ENCODE data around the gene SGF29. TPM values are rescaled to one million over a fixed set of nuclear protein-coding genes. Genes with fewer than 3 reads are reported as not detected.
"Not testable (repeated sequence)": the region's sequence is repeated elsewhere in the genome, so short reads cannot be mapped to it uniquely, and the experiment has no call there.

Gene SGF29
- total RNA-seq, 2 donors from 2014 or later = 10.7 to 22.1 TPM

DNA sequence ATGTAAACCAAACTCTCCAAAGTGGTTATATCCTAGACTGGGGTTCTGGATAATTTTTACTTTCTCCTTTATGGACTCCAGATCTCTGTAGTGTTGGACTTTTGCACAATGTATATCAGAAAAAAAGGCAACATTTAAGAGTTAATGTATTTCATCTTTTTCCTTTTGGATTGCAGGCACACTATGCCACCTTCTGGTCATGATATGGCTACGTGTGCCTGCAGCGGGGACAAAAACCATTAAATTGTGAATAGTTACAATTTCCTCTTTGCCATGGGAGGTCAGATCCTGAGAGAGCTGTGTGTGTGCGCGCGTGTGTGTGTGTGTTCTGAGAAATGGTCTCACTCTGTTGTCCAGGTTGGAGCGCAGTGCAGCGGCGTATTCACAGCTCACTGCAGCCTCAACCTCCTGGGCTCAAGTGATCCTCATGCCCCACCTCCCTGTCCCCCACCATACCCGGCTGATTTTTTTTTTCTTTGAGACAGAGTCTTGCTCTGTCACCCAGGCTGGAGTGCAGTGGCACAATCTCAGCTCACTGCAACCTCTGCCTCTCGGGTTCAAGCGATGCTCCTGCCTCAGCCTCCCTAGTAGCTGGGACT is 4.3 kb upstream of the SGF29 start:
- Mint-ChIP-seq H3K36me3 (no peaks in the 10 kb centered on the region), H3K27ac (no peak overlapping the region), H3K9me3 (no peaks in the 10 kb centered on the region)
- DNase-seq (ENCODE audit: low spot score in 2 of 2) = no peak
- ATAC-seq = no peak

DNA sequence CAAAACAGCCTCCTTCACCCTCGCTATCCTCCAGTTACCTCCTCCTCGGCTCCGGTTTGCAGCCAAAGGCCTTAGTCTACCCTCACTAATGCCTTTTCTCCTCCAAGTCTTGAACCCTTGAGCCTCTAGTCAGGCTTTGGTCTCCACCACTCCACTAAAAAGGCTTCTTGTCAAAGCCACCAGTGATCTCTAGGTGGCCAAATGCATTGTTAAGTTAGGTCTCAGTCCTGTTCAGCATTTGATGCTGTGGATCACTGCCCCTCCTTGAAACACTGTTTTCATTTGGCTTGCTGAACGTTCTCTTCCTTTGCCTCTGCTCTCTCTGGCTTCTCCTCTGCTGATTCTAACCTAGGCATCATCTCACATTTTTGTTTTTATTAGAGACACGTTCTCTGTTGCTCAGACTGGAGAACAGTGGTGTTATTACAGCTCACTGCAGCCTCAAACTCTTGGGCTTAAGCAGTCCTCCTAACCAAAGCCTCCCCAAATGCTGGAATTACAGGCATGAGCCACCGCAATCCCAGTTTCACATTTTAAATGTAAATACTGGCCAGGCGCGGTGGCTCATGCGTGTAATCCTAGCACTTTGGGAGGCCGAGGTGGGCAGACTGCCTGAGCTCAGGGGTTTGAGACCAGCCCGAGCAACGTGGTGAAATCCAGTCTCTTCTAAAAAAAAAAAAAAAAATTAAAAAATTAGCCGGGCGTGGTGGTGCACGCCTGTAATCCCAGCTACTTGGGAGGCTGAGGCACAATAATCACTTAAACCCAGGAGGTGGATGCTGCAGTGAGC is 1.1 kb downstream of the SGF29 start:
- Mint-ChIP-seq H3K27ac (peak overlapping the region in 1 of 2 donors; percentile 90), H3K36me3 (peaks cover 14 to 18% of the 10 kb centered on the region in 2 donors), H3K9me3 (no peaks in the 10 kb centered on the region)
- DNase-seq (ENCODE audit: low spot score in 2 of 2) = no peak
- ATAC-seq = no peak

DNA sequence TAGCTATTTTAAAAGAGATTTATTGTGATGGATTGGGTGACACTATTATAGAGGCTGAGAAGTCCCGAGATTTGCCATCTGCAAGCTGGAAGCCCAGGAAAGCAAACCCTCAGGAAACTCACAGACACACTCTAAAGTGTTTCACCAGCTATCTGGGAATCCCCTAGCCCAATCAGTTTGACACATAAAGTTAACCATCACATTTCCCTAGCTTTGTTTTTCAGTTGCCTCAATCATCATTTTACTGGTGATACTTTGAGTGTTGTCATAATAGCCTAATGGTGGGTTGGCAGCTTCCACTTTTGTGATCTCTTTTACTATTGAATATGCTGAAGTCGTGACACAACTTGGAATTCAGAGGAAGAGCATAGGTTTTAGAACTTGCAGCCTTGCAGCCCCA is 1.8 kb downstream of the SGF29 start:
- peak; percentile 49 to 61 for ATAC-seq
- H3K27ac Mint-ChIP-seq = no peak overlapping the region
- no peaks in the 10 kb centered on the region for H3K9me3 Mint-ChIP-seq
- H3K36me3 Mint-ChIP-seq = peaks cover 14 to 19% of the 10 kb centered on the region in 2 donors
- peak in 1 of 2 donors; percentile 24 for DNase-seq (ENCODE audit: low spot score in 2 of 2)

DNA sequence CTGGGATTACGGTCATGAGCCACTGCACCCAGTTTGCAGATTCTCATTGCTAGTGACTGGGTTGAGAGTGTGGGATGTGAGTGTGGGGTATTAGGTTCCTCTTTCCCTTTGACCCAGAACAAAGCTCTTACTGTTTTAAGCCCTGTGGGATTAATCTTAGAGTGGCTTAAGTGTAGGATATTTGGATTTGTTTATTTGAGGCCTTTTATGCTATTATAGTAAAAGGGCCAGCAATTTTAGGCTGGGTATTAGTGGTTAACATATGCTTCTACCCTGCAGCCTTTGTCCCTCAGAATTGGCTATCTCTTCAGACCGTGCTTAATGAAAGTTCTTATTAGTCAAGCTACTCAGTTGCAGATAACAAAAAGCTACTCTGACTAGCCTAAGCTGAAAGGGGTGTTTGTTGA is 3.2 kb downstream of the SGF29 start:
- DNase-seq (ENCODE audit: low spot score in 2 of 2) = no peak
- ATAC-seq = no peak
- H3K36me3 Mint-ChIP-seq = peaks cover 14 to 19% of the 10 kb centered on the region in 2 donors
- no peaks in the 10 kb centered on the region for H3K9me3 Mint-ChIP-seq
- H3K27ac Mint-ChIP-seq = peak overlapping the region in 1 of 2 donors; percentile 38

DNA sequence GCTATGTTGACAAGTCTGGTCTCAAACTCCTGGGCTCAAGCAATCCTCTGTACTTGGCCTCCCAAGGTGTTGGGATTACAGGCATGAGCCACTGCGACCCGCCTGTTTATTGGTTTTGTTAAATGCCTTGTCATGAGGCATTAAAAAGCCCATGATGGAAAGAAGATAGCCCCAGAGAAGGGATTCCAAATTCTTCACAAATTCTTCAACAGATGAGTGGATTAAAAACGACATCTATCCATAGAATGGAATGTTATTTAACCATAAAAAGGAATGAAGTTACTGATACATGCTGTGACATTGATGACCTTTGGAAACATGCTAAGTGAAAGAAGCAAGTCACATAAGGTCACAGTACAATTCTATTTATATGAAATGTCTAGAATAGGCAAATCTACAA is 4.7 kb downstream of the SGF29 start:
- Mint-ChIP-seq H3K9me3 (no peaks in the 10 kb centered on the region), H3K27ac (no peak overlapping the region), H3K36me3 (peaks cover 14 to 19% of the 10 kb centered on the region in 2 donors)
- DNase-seq (ENCODE audit: low spot score in 2 of 2) (no peak), ATAC-seq (no peak)

DNA sequence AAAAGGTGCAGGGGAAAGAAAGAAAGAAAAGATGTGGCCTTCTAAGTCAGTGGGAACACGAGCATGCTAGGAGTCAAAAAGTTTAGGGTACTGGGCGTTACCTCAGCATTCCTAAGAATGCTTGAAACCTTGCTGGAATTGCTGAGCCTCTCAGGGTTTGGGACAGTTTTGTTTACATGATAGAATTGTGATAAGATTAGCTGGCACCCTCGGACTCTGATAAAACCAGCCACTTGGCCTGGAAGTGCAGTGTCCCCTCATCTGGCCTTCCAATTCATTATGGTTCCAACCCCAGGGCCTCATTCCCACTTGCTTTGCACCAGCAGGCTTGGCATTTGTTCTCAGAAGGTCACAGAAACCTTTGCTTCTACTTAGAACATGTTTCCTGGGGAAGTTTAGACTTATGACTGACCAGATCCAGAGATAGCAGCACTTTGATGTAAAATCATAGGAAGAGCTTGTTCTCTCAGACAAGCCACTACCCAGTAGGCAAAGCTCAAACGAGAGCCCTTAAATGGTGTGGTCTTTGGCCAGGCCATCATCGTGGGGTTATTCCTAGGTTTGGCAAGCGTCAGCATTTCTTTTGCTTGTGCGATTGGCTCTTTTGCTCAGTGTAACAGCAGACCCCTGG is 8.0 kb downstream of the SGF29 start:
- ATAC-seq (no peak), DNase-seq (ENCODE audit: low spot score in 2 of 2) (no peak)
- peaks cover 21 to 35% of the 10 kb centered on the region in 2 donors for H3K36me3 Mint-ChIP-seq
- no peak overlapping the region for H3K27ac Mint-ChIP-seq
- peaks cover 4 to 5% of the 10 kb centered on the region in 2 donors for H3K9me3 Mint-ChIP-seq

DNA sequence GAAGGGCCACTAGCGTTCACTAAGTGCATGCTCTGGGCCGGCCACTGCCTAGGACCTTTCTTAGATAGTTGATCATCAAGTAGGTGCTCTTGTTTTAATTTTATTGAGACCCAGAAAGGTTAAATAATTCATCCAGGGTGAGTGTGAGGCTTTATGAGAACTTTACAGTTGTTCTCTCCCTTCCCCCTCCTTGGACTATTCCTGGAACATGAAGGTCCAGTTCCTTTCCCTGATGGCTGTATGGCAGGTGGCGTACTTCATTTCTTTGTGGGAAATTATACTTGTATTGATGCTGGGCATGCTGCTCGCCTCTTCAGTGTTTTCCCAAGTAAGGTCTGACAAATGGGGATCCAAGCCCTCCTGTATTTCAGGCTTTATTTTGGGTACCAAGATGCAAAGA is 8.5 kb downstream of the SGF29 start:
- ATAC-seq = no peak
- Mint-ChIP-seq H3K9me3 (peaks cover 4 to 6% of the 10 kb centered on the region in 2 donors), H3K27ac (no peak overlapping the region), H3K36me3 (peaks cover 22 to 37% of the 10 kb centered on the region in 2 donors)
- DNase-seq (ENCODE audit: low spot score in 2 of 2) = no peak

DNA sequence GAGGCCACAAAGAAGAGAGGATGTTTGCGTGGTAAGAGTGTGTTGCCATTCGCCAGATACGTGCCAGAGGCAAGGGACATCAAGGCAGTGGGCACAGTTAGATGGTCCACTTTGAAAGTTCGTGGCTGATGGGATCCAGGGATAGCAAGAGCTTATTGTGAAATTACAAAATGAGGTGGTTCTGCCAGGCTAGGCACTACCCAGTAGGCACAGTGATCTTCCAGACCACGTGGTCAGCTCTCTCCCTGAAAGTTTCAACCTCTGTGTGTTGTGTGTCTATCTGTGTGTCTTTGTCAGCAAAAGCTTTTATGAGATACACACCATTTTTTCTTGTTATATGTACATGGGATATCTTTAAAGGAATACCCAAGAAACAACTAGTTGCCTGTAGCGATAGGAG is 9.5 kb downstream of the SGF29 start:
- no peak overlapping the region for H3K27ac Mint-ChIP-seq
- ATAC-seq = no peak

DNA sequence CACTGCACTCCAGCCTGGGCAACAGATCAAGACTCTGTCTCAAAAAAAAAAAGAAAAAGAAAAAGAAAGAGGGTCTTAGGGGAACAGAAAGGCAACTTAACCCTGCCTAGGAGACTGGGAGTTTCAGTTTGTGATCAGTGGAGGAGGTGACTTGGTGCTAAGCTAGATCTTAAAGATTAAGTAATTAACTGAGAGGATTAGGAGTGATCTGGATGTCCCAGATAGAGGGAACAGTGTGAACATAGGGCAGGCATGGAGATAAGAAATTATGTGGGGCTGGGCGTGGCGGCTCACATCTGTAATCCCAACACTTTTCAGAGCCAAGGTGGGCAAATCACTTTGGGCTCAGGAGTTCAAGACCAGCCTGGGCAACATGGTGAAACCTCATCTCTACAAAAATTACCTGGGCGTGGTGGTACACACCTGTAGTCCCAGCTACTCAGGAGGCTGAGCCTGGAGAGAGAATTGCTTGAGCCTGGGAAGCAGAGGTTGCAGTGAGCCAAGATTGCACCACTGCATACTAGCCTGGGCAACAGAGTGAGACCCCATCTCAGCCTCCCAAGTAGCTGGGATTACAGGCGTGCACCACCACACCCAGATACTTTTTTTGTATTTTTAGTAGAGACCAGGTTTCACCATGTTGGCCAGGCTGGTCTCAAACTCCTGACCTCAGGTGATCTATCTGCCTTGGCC is 12.7 kb downstream of the SGF29 start:
- not testable (repeated sequence) for H3K27ac Mint-ChIP-seq; DNase-seq (ENCODE audit: low spot score in 2 of 2); ATAC-seq
- Mint-ChIP-seq H3K9me3 (peaks cover 4 to 12% of the 10 kb centered on the region in 2 donors), H3K36me3 (peaks cover 16 to 25% of the 10 kb centered on the region in 2 donors)

More for the DNA sequence above, 9.5 kb downstream of the SGF29 start:
- H3K36me3 Mint-ChIP-seq = peaks cover 24 to 43% of the 10 kb centered on the region in 2 donors
- peaks cover 4 to 12% of the 10 kb centered on the region in 2 donors for H3K9me3 Mint-ChIP-seq
- no peak for DNase-seq (ENCODE audit: low spot score in 2 of 2)

DNA sequence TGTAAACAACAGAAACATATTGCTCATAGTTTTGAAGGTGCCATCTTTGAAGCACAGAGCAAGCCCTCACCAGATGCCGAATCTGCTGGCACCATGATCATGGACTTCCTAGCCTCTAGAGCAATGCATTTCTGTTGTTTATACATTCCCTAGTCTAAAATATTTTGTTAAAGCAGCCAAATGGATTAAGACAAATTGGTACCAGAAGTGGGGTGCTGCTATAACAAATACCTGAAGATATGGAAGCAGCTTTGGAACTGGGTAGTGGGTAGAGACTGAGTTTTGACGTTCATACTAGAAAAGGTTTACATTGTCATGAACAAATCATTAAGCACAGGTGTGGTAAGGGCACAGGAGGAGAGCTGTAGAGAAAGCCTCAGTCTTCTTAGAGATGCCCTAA is 13.6 kb downstream of the SGF29 start:
- ATAC-seq (no peak), DNase-seq (ENCODE audit: low spot score in 2 of 2) (no peak)
- peaks cover 4 to 12% of the 10 kb centered on the region in 2 donors for H3K9me3 Mint-ChIP-seq
- peaks cover 16 to 25% of the 10 kb centered on the region in 2 donors for H3K36me3 Mint-ChIP-seq
- no peak overlapping the region for H3K27ac Mint-ChIP-seq

DNA sequence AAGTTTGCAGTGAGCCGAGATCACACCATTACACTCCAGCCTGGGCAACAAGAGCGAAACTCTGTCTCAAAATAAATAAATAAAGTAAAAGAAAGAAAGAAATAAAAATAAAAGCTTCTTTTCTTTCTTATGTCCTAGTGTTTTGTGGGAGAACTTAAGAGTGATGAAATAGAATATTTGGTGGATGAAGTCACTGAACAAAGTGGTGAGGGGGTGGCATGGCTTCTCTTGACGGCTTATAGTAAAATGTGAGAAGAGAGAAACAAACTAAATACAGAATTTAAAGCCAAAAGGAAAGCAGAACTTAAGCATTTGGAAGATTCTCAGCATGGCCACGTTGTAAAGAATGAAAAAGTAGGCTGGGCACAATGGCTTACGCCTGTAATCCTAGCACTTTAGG is 15.3 kb downstream of the SGF29 start:
- ATAC-seq = no peak

DNA sequence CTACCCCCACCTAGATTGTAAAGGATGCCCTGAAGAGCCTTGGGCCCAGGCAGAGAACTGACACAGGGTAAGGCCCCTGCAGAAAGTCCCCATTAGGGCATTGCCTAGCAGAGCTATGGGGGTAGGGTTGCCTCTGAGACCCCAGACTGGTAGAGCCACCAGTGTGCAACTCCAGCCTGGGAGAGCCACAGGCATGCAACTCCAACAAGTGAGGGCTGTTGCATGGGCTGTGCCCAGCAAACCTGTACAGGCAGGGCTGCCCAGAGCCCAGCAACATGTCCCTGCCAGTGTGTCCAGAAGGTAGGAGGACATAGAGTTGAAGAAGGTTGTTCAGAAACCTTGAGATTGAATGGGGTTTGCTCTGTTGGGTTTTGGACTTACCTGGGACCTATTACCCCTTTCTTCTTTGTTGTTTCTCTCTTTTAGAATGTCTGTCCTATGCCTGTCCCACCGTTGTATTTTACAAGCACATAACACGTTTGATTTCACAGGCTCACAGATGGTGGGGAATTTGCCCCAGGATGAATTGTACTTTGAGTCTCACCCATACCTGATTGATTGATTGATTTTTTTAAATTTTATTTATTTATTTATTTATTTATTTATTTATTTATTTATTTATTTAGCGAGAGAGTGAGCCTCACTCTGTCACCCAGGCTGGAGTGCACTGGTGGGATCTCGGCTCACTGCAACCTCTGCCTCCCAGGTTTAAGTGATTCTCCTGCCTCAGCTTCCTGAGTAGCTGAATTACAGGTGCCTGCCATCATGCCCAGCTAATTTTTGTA is 16.4 kb downstream of the SGF29 start:
- Mint-ChIP-seq H3K27ac (no peak overlapping the region), H3K36me3 (peaks cover 16 to 23% of the 10 kb centered on the region in 2 donors), H3K9me3 (peaks cover 4 to 12% of the 10 kb centered on the region in 2 donors)
- DNase-seq (ENCODE audit: low spot score in 2 of 2) (no peak), ATAC-seq (no peak)

More for the DNA sequence above, 15.3 kb downstream of the SGF29 start:
- peaks cover 4 to 12% of the 10 kb centered on the region in 2 donors for H3K9me3 Mint-ChIP-seq
- H3K27ac Mint-ChIP-seq = peak overlapping the region in 1 of 2 donors; percentile 89
- H3K36me3 Mint-ChIP-seq = peaks cover 16 to 25% of the 10 kb centered on the region in 2 donors
- no peak for DNase-seq (ENCODE audit: low spot score in 2 of 2)

DNA sequence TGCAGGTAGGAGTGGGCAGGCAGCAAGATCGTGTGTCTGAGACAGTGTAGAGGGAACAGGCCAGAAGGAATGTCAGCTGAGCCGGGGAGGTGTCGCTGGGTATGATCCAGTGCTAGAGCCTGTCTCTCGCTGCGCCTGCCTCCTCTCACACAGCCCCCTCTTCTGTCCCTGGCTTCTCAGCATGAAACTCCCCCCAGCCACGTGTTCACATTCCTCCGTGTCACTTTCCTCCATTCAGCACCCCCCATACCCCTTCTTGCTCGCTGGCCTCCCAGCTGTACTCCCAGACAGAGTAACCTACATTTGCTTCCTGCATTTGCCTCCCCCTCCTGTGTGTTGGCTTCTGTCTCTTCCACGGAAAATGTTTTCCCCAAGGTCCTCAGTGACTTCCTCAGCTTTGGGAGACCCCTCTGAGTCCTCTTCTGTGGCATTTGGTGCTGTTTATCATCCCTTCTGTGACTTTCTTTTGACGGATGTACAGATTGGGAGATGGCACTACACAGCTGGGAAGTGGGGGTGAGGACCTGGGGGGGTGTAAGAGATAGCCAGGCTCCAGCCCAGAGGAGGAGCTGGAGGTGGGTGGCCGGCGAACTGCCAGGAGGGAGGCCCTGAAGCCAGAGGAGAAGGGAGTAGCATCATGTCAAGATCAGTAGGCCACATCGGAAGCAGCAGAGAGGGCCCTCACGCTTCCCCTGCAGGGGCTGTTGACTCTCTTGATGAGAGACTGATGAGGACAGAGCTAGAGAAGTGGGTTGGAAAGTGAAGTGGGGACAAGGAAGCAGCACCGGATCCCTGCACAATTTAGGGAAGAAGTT is 19.2 kb downstream of the SGF29 start:
- peak overlapping the region; percentile 37 to 38 for H3K27ac Mint-ChIP-seq
- peaks cover 0 to under 1% of the 10 kb centered on the region in 2 donors for H3K36me3 Mint-ChIP-seq
- no peaks in the 10 kb centered on the region for H3K9me3 Mint-ChIP-seq
- DNase-seq (ENCODE audit: low spot score in 2 of 2) (no peak), ATAC-seq (no peak)

DNA sequence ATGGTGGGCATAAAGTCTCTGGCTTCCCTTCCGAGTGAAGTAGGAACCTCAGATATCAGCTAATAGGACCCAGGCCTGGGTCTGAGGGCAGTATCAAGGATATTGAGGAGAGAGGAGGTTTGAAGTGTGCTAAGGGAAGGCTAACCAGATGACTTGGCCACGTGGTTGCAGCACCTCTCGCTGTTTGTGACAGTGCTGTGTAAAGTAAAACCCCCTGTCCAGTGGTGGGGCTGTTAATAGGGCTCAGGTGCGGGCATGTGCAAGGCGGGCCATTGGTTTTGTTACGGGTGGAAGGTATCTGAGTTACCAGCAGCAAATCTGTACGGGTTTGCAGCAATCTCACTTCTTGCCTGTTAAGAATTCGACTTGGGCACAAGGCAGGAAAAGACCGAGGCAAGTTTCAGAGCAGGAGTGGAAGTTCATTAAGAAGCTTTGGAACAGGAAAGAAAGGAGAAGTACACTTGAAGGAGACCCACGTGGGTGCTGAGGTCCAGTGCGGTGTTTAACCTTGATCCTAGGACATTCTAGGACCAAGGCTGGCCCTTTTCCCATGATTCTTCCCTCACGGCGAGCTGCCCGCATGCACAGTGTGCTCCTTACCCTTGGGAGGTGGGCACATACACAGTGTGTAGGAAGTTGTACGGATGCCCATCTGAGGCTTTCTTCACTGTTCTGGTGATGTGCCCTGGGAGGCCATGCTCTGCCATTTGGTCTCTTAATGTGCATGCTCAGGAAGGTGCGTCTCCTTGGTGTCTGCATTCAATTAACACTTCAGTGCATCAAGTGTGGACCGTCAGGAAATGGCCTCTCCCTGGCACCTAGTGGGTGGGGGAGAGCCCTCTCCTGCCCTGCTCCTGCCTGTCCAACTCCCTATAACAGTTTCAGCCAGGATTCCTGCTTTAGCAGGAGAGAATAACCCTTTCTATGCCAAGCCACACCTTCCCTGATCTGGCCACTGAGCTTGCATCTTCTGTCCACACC is 20.3 kb downstream of the SGF29 start:
- Mint-ChIP-seq H3K9me3 (no peaks in the 10 kb centered on the region), H3K27ac (peak overlapping the region; percentile 38 to 63), H3K36me3 (no peaks in the 10 kb centered on the region)
- ATAC-seq (no peak), DNase-seq (ENCODE audit: low spot score in 2 of 2) (no peak)

All from activated naive CD4-positive, alpha-beta T cell treated with anti-CD3 and anti-CD28 coated beads, Interleukin-2, amount 50 U/mL, for 72 hours (primary cell).